ENCODE measurements around the gene ILF3.
"Not testable (repeated sequence)": the region's sequence is repeated elsewhere in the genome, so short reads cannot be mapped to it uniquely, and the experiment has no call there.

ILF3 gene

DNA sequence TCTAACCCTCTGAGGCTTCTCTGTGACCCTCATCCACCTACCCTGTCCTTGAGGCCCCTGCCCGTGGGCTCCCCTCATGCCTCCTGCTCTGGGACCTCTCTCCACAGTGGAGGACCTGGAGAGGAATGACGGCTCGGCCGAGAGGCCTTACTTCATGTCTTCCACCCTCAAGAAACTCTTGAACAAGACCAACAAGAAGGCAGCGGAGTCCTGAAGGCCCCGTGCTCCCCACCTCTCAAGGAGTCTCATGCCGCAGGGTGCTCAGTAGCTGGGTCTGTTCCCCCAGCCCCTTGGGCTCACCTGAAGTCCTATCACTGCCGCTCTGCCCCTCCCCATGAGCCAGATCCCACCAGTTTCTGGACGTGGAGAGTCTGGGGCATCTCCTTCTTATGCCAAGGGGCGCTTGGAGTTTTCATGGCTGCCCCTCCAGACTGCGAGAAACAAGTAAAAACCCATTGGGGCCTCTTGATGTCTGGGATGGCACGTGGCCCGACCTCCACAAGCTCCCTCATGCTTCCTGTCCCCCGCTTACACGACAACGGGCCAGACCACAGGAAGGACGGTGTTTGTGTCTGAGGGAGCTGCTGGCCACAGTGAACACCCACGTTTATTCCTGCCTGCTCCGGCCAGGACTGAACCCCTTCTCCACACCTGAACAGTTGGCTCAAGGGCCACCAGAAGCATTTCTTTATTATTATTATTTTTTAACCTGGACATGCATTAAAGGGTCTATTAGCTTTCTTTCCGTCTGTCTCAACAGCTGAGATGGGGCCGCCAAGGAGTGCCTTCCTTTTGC is 10.8 kb upstream of the ILF3 start:
- DNase-seq: no peak

DNA sequence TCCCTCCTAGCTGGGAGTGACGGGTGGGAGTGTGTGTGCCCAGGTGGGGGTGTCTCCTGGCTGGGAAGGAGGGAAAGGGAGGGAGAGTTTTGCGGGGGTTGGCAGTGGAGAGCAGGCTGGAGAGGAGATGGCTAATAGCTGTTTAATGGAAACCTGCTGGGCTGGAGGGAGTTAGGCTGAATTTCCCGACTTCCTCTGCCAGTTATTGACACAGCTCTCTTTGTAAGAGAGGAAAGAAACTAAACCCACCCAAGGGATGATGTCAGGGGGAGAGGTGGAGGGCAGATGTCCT is 10.2 kb upstream of the ILF3 start:
- no peak for DNase-seq

DNA sequence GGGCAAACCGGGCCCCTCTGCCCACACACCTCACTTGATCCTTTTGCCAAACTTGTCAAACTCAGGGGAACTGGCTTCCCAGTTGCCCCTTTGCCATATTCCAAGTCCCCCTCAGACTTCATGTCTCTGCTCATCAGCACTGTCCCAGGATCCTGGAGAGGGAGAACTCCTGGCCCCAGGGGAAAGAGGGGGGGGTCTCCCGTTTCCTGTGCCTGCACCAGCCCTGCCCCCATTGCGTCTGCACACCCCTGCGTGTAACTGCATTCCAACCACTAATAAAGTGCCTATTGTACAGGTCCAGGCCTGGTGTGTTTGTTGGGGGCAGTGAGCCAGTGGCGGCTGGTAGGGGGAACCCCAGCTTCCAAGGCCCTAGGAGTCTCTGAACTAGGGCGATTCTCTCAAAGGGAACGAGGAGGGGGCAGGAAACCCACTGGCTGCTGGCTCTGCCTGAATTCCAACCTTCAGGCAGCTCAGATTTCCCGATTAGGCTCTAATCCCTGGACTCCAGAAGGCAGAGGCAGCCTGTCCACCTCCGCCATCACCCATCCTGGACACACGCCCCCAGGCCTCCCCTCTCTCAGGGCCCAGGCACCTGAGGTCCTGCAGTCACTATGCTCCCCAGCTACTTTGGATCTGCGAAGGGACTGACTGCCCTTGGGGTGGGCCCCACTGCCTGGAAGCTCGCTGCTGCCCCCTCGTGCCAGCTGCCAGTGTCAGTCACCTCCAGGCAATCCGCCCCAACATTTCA is 9.7 kb upstream of the ILF3 start:
- DNase-seq: peak; percentile 83

DNA sequence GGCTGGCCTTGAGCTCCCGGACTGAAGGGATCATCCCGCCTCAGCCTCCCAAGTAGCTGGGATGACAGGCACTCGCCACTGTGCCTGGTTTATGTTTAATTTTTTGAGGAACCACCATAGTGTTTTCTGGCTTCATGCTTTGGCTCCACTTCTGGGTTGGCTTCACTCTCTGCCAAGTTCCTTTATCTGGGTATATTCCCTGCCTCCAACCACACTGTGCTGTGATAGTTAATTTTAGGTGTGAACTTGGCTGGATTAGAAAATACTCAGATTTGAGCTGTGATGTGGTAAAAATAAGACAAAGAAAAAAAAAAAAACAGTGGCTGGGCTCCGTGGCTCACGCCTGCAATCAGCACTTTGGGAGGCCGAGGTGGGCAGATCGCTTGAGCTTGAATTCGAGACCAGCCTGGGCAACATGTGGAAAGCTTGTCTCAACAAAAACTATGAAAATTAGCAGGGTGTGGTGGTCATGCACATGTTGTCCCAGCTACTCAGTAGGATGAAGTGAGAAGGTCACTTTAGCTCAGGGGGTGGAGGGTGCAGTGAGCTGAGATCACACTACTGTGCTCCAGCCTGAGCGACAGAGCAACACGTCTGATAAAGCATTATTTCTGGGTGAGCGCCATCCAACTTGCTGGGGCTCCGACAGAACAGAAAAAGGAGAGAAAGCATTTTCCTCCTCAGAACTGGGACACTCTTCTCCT is 7.5 kb upstream of the ILF3 start:
- no peak for DNase-seq

DNA sequence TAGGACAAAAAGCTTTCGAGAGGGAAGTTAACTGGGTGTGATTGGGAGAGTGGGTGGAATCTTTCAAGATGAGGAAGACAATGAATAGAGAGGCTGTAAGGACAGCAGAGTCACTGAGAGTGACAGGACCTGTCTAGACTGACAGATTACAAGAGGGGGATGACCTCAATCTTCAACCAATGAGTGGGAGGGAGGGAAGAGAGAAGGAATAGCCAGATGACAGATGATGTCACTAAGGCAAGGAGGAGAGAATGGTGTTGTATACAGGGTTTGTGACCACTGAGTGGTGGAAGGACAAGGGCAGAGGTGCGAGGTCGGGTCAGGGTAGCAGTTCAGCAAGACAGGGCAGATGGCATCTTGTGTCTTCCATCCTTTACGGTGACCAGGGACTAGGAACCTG is 5.8 kb upstream of the ILF3 start:
- DNase-seq: no peak

DNA sequence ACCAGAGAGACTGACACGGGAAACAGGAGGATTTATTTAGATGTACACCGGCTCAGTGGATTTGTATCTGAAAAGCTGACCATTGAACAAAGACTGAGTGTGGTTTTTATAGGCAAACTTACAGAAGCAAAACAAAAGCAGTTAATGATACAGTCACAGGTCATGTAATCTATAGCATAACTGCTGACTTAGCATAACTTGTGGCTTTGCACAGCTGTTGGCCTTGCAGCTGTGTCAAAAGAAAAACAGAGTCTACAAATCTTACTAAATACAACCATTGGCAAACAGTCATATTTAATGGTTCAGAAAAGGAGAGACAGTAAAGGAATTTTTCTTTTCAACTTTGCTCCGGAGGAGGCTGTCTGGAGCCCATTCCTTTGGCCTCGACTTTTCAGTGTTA is 2.3 kb upstream of the ILF3 start:
- peak; percentile 76 for DNase-seq

DNA sequence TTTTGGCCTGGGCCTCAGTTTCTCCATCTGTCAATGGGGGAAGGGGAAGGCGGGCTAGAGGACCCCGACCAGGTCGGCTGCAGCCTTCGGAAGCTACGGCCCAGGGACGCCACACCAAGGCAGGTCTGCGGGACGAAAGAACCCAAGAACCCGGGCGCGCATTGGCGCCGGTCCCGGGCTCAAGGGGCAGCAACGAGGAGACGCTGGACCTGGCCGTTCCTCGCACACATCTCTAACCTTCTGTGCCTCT is 739 bp upstream of the ILF3 start:
- no peak for DNase-seq

DNA sequence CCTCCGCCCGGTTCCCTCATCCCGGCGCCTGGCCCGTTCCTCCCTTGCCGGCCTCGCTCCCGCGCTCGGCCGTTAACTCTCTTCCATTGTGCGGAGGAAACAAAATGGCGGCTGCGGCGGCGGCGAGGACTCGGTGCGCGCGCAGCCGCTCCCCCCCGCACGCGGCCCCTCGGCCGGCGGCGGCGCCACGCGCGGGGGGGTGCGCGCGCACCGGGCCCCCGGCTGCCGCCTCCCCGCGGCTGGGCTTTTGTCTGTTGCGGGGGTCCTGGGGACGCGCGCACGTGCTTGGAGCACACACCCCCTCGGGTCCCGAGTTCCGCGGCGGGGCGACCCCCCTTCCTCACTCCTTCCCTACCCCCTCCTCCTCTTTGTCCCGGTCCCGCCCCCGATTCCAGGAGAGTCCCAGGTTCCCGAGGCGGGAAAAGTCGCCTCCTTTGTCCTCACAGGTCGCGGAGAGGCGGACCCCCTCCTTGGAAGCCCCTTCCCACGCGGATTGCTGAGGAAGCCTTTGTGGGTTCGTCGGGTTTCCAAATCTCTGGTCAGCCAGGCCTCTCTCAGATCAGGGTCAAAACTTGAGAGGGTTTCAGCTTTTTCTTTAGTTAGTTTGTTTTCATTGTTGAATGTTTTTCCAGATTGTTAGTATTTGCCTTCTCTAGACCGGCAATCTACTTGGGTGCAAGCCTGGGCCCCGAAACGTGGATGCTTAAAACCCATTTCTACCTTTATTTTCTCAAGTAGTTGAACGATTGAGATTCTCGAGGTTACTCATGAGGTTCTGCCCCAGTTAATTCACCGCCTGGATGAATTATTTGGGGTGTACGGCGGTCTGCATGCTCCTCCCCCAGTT is 687 bp downstream of the ILF3 start:
- peak; percentile 70 for DNase-seq

DNA sequence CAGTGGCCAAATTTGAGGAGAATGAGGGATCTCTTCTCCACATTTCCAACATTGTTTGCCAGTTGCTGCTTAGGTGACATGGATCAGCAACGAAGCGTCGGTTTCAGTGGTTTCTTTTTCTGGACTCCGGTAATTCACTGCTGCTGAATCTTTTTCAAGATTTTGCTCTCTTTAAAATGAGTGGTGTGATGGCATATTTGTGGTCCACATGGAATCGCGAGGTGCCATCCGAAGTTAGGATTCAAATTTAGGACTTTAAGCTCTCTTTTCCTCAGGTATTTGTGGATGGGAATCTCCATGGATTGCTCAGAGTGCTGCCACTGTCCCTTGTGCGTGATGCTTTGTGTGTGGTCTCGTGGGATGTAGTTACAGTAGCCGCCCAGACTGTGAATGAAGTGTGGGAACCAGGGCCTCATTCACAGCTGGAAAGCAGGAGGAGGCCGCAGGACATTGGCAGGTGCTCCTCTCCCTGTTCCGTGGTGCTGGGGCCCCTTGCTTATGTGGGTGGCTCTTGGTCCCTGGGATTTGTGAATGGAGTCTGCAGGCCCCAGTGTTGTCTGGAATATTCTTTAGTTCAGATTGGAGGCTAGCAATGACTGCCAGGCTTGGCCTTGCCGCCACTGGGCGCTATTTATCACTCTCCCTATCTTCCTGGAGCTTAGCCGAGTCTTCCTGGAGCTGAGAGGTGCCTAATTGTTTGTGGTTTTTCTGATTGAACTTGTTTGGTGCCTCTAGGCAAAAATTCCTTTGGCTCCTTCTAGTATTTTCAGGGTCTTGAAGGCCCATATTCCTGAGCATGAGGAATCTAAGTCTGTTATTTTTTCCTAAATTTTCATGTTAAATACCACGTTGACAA is 1.5 kb downstream of the ILF3 start:
- DNase-seq: peak; percentile 41

DNA sequence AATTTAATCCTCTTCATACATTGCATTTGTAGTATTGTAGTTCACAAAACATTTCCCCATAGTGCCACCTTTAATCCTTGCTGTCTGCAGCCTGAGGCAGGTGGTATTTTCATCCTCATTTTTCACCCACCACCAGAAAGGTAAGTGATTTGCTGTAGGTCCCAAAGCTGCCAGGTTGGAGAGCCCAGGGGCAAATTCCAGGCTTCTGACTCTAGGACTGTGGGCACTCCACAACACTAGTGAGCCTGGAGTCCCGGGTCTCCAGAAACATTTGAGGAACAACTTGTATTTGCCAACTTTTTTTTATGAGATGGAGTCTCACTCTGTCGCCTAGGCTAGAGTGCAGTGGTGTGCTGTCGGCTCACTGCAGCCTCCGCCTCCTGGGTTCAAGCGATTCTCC is 6.2 kb downstream of the ILF3 start:
- DNase-seq: no peak

DNA sequence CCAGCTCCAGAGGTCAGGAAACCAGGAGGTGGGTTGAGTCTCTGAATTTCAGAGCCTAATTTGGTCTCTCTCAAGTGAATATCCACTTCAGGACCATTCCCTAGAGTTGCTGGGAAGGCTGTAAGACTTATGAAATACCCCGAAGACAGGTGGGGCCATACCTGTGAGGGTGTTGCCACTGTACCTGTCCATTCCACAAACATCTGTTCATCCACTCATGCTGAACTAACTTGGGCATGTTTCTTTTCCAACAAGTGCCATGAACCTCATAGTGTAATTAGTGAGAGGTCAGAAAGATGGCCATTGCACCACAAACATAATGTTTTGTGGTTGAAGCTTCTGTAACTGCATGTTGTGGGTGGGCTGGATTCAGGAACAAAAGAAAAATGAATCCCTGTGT is 7.8 kb downstream of the ILF3 start:
- DNase-seq: no peak

DNA sequence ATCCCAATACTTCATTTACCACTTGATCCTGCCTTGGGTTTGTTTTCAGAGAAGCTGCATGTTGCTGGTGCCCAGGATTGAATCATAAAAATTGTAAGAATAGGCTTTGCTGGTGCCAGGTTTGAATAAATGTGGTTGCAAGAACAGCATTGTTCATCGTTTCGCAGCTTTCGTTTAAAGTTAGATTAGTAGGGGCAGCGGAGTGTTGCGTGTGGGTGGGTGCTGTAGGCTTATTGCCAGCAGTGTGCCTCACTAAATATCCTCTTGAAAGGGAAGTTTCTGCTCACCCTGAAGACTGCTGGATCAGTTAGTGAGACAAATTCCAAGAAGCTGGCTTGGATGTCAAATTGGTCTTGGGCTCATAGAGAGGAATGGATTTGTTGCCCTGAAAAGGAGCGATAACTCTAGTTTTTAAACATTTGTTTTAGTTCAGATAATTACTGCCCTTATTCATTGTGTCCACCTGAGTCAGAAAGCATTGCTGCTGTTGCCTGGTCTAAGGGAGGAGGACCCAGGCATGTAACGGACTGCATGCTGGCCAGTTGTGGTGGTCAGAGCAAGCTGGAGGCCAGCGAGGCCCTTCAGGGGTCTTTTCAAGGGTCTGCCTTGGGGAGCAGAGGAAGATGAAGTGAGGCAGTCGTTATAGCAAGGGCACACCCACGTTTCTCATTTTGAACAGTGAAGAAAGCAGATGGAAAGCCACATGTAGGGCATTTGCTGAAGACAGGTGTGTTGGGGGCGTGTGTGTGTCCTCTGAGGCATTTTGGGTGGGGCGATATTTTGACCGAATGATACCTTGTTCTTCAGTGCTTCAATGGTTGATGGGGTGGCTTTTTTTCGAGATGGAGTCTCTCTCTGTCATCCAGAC is 8.5 kb downstream of the ILF3 start:
- no peak for DNase-seq

DNA sequence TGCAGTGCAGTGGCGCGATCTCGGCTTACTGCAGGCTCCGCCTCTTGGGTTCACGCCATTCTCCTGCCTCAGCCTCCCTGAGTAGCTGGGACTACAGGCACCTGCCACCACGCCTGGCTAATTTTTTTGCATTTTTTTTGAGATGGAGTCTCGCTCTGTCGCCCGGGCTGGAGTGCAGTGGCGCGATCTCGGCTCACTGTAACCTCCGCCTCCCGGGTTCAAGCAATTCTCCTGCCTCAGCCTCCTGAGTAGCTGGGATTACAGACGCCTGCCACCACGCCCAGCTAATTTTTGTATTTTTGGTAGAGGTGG is 9.1 kb downstream of the ILF3 start:
- not testable (repeated sequence) for DNase-seq

DNA sequence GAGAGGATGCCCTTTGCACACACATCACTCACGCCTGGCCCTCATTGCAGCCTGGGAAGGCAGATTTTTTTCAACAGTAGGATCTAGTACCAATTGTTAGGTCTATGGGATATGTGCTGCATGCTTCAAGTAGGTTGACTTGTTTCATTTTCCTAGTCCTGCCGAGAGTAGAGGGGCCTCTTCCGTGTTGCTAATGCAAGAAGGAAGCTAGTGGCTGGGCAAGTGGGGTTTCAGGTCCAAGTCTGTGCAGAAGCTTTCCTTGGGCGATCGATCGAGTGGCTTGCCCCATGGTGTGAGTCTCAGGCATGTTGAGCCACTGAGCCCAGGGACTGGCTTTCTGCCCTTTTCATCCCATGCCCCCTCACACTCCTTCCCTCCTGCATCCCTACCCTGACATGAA is 13.7 kb downstream of the ILF3 start:
- DNase-seq: no peak

DNA sequence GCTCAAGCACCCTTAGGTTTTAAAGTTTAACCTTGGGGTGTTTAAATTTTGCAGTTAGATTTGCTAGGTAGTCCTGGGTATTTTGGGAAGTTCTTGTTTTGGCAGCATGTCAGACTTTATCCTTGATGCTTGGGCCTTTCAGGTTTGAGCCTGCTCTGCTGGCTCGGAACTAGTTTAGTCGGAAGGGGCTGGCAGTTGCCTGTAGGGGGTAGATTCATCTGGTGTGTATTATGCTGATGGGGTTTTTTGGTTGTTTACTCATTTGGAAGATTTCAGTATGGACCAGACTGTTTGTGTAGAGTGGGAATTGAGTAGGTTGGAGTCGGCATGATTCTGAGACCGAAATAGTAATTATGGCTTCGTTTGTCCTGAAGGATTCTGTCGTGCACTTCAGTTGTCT is 15.1 kb downstream of the ILF3 start:
- DNase-seq: no peak

DNA sequence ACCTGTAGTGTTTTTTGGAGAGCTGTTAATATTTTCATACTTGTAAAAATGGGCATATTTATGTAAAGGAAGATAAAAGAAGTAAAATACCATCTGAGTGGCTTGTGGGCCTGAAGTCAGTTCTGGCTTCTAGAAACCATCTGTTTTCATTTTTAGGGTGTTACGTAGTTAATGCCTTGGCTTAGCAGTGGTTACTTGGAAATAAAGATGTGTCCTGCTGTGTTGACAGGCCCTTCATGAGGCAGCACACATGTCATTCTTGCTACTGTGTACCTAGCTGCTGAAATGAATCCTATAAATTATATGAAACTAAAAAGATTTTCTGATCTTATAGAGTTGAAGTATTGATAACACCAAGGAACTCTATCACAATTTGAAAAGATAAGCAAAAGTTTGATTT is 16.0 kb downstream of the ILF3 start:
- no peak for DNase-seq

DNA sequence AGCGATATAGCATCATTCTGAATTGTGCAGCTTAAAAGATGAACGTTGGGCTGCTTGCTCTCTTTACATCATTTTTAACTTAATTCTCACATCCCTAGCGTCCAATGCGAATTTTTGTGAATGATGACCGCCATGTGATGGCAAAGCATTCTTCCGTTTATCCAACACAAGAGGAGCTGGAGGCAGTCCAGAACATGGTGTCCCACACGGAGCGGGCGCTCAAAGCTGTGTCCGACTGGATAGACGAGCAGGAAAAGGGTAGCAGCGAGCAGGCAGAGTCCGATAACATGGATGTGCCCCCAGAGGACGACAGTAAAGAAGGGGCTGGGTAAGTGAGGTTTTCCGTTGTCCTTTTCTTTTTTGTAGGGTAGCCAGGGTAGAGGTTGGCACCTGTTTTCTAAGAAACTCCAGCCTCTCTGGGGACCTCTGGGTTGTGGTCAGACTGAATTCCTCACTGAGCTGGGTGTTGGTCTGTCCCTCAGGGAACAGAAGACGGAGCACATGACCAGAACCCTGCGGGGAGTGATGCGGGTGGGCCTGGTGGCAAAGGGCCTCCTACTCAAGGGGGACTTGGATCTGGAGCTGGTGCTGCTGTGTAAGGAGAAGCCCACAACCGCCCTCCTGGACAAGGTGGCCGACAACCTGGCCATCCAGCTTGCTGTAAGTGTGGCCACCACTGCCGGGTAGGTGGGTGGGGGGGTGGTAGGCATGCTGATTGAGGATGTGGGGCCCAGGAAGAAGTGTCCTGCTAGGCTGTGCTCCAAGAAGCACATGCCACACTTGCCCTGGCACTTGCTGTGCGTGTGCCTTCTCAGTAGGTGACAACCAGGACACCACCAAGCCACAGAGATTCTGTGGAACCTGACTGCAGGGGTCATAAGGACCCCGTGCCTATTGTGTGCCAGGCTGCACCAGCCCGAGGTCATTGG is 17.0 kb downstream of the ILF3 start:
- DNase-seq: no peak

DNA sequence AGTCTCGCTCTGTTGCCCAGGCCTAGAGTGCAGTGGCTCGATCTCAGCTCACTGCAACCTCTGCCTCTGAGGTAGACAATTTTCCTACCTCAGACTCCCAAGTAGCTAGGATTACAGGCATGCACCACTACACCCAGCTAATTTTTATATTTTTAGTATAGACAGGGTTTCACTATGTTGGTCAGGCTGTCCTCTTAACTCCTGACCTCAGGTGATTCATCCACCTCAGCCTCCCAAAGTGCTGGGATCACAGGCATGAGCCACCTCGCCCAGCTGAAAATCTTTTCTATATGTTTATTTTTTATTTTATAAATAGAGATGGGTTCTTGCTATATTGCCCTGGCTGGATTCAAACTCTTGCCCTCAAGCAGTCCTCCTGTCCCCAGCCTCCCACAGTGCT is 17.8 kb downstream of the ILF3 start:
- DNase-seq: not testable (repeated sequence)

DNA sequence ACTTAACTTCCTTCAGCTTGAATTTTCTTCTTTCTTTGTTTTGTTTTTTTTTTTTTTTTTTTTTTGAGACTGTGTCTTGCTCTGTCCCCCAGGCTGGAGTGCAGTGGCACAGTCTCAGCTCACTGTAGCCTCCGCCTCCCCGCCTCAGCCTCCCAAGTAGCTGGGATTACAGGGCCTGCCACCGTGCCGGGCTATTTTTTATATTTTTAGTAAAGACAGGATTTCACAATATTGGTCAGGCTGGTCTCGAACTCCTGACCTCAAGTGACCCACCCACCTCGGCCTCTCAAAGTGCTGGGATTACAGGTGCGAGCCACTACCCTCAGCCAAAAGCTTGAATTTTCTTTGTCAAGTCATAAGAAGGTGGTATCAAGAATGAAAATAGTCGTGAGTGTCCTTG is 21.1 kb downstream of the ILF3 start:
- DNase-seq: not testable (repeated sequence)

DNA sequence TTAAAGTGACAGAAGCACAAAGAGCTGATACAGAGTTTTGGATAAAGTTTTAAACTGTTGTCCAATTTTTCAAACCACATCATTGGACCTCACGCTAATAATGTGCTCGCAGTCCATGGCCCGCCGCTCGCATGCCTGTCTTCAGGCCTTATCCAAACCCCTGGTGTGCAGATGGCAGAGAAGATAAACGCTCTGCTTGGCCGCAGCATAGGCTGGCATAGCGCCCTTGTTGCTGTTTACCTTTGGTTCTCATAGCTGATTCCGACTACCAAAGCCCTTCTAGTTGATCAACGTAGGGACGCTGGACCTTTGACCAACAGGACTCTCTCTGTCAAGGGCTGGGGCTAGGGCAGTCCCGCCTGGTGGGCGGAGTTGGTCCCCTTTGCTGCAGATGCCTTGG is 23.6 kb downstream of the ILF3 start:
- no peak for DNase-seq

DNA sequence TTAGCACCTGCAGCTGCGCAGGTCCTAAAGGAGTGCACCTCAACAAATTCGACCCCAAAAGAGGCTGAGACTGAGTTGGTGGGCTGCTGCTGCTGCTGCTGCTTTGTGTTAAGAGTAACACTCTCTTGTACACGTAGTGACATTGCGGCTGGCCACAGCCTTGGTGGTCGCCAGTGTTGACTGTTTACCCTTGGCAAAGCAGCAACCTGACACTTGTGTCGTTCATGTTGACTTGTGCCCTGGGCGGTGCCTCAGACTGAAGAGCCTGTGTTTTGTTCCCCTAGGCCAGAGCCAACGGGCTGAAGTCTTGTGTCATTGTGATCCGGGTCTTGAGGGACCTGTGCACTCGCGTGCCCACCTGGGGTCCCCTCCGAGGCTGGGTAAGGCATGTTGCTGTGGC is 24.7 kb downstream of the ILF3 start:
- no peak for DNase-seq
